ENCODE results near the gene IGSF23.

IGSF23 gene

DNA sequence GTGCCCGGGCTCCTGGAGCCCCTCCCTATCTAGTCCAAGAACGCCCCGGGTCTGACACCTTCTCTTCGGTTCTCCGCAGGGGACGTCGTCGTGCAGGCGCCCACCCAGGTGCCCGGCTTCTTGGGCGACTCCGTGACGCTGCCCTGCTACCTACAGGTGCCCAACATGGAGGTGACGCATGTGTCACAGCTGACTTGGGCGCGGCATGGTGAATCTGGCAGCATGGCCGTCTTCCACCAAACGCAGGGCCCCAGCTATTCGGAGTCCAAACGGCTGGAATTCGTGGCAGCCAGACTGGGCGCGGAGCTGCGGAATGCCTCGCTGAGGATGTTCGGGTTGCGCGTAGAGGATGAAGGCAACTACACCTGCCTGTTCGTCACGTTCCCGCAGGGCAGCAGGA lies 33.8 kb downstream of the IGSF23 start:
- Mint-ChIP-seq H3K9me3 (no peaks in the 10 kb centered on the region), H3K4me3 (no peak overlapping the region)

DNA sequence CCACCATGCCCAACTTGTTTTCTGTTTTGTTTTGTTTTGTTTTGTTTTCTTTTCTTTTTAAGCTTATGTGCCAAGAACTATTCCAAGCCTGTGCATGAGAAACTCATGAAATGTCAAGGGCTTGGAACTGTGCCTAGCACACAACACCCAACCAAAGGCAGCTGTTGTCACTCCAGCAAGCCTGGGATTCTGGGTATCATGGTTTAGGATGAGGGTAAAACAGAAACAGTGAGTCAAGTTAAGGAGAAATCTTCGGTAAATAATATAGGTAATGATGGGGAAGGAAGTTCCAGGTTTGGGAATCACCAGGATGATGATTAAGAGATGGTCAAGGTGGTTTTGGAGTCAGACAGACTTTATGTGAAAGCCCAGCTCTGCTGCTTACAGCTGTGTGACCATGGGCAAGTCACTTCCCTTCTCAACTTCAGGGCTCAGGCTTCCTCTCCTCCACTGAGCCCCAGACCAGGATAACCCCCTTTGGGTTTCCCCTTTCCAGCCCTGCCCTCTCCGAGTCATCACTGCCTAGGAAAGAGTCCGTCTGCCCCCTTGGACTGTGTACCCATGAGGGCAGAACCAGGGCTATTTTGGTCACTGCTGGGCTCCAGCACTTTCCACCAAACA lies 35.4 kb downstream of the IGSF23 start:
- H3K9me3 Mint-ChIP-seq, result no peaks in the 10 kb centered on the region
- H3K27me3 Mint-ChIP-seq (ENCODE audit: low read depth, poor library complexity), result no peaks in the 10 kb centered on the region
- no peaks in the 10 kb centered on the region for H3K4me1 Mint-ChIP-seq
- TF ChIP-seq, protein P1, sequence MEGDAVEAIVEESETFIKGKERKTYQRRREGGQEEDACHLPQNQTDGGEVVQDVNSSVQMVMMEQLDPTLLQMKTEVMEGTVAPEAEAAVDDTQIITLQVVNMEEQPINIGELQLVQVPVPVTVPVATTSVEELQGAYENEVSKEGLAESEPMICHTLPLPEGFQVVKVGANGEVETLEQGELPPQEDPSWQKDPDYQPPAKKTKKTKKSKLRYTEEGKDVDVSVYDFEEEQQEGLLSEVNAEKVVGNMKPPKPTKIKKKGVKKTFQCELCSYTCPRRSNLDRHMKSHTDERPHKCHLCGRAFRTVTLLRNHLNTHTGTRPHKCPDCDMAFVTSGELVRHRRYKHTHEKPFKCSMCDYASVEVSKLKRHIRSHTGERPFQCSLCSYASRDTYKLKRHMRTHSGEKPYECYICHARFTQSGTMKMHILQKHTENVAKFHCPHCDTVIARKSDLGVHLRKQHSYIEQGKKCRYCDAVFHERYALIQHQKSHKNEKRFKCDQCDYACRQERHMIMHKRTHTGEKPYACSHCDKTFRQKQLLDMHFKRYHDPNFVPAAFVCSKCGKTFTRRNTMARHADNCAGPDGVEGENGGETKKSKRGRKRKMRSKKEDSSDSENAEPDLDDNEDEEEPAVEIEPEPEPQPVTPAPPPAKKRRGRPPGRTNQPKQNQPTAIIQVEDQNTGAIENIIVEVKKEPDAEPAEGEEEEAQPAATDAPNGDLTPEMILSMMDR (IDR thresholded peaks at IDR 0.05), result no peak
- DNase-seq, result no peak
- H3K27ac Mint-ChIP-seq, result no peak overlapping the region
- no peak overlapping the region for H3K4me3 Mint-ChIP-seq
- H3K36me3 Mint-ChIP-seq (ENCODE audit: low read depth), result peaks cover 30% of the 10 kb centered on the region

More for the DNA sequence above, 33.8 kb downstream of the IGSF23 start:
- peaks cover 21% of the 10 kb centered on the region for H3K36me3 Mint-ChIP-seq (ENCODE audit: low read depth)
- H3K27ac Mint-ChIP-seq, result no peak overlapping the region
- no peak for DNase-seq
- no peaks in the 10 kb centered on the region for H3K4me1 Mint-ChIP-seq
- TF ChIP-seq, protein P1 (IDR thresholded peaks at IDR 0.05), result no peak
- peaks cover 5% of the 10 kb centered on the region for H3K27me3 Mint-ChIP-seq (ENCODE audit: low read depth, poor library complexity)

DNA sequence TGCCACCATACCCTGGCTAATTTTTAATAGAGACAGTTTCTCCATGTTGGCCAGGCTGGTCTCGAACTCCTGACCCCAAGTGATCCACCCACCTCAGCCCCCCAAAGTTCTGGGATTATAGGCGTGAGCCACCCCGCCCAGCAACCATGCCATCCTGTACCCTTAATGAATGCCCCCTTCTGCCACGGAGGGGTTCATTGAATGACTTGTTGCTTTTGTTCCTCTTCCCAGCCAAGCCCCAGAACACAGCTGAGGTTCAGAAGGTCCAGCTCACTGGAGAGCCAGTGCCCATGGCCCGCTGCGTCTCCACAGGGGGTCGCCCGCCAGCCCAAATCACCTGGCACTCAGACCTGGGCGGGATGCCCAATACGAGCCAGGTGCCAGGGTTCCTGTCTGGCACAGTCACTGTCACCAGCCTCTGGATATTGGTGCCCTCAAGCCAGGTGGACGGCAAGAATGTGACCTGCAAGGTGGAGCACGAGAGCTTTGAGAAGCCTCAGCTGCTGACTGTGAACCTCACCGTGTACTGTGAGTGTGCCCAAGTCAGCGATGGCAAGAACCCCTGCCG lies 36.3 kb downstream of the IGSF23 start:
- TF ChIP-seq, protein P1 (IDR thresholded peaks at IDR 0.05), result no peak
- peaks cover 33% of the 10 kb centered on the region for H3K36me3 Mint-ChIP-seq (ENCODE audit: low read depth)
- no peaks in the 10 kb centered on the region for H3K4me1 Mint-ChIP-seq
- H3K27me3 Mint-ChIP-seq (ENCODE audit: low read depth, poor library complexity), result no peaks in the 10 kb centered on the region
- DNase-seq, result no peak
- no peak overlapping the region for H3K4me3 Mint-ChIP-seq
- peak overlapping the region; percentile 54 for H3K27ac Mint-ChIP-seq
- H3K9me3 Mint-ChIP-seq, result no peaks in the 10 kb centered on the region

DNA sequence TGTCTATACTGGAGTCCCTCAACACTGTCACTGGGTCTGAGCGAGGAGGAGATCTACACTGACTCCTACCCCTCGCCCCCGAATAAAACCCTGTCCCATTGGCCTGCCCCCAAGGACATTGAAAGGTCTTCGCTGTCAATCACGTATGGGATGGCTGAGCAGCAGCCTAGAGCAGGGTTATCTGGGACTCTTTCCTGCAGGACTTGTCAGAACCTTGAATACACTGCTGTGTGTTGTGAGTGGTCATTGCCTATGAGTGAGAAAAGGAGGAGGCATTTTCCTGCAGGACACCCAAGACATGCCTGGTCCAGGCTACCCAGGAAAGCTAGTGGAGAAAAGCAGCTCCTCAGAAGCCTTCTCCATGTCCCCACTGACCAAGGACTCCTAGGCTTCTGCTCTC lies 40.0 kb downstream of the IGSF23 start:
- H3K36me3 Mint-ChIP-seq (ENCODE audit: low read depth), result peaks cover 66% of the 10 kb centered on the region
- no peaks in the 10 kb centered on the region for H3K4me1 Mint-ChIP-seq
- DNase-seq, result no peak
- TF ChIP-seq, protein P1 (IDR thresholded peaks at IDR 0.05), result no peak
- H3K27ac Mint-ChIP-seq, result no peak overlapping the region
- H3K27me3 Mint-ChIP-seq (ENCODE audit: low read depth, poor library complexity), result no peaks in the 10 kb centered on the region
- H3K4me3 Mint-ChIP-seq, result no peak overlapping the region
- H3K9me3 Mint-ChIP-seq, result no peaks in the 10 kb centered on the region

DNA sequence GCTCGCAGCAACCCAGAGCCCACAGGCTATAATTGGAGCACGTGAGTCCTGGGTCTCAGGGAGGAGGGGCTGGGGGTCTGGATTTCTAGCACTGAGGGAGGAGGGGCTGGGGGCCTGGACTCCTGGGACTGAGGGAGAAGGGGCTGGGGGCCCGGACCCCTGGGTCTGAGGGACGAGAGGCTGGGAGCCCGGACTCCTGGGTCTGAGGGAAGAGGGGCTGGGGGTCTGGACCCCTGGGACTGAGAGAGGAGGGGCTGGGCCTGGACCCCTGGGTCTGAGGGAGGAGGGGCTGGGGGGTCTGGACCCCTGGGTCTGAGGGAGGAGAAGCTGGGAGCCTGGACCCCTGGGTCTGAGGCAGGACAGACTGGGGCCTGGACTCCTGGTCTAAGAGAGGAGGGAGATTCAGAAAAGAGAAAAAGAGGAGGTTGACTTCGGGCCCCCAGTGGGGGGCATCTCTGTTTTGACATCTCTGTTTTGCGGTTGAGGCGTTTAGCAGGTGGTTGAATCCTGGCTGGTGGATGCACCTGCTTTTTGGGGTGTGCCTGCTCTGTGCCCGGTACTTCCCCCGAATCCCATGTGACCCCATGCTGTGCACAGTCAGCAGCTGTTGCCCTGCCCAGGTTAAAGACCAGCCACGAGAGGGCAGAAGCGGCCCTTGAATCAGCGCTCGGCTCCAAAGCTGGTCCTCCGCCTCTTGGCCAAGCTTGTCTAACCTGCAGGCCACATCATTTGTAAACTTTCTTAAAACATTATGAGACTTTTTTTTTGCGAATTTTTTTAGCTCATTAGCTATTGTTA lies 40.8 kb downstream of the IGSF23 start:
- H3K4me3 Mint-ChIP-seq, result no peak overlapping the region
- peaks cover 67% of the 10 kb centered on the region for H3K36me3 Mint-ChIP-seq (ENCODE audit: low read depth)
- no peak overlapping the region for H3K27ac Mint-ChIP-seq

More for the DNA sequence above, 40.8 kb downstream of the IGSF23 start:
- Mint-ChIP-seq H3K9me3 (no peaks in the 10 kb centered on the region), H3K4me1 (no peaks in the 10 kb centered on the region), H3K27me3 (ENCODE audit: low read depth, poor library complexity) (no peaks in the 10 kb centered on the region)
- peak; percentile 58 for DNase-seq
- TF ChIP-seq, protein P1 (IDR thresholded peaks at IDR 0.05), result peak; percentile 26
